SK-N-SH treated with all-trans-retinoic acid at 6 μM for 48 hours (cell line): ENCODE data around the gene DYNC1H1.

Experiments used
- ATAC-seq: fragments of 200-7000 bp; cut with Tn5 transposase; 3 replicates; pipeline ENCODE4 v1.9.1; 2020; ENCODE audit warnings: mild to moderate bottlenecking, moderate library complexity
- ARNTL ChIP-seq: fragments of 450-650 bp; formaldehyde crosslinking; IDR thresholded peaks from 2 replicates; pipeline ENCODE4 v1.5.0; 2020; ENCODE audit warnings: low read depth, mild to moderate bottlenecking, moderate library complexity, borderline replicate concordance
- BACH2 ChIP-seq: fragments of 250-450 bp; sonication (Bioruptor Pico); IDR thresholded peaks from 2 replicates; pipeline ENCODE4 v1.9.0; 2021; ENCODE audit warnings: mild to moderate bottlenecking, borderline replicate concordance
- CSDC2 ChIP-seq: fragments of 250-450 bp; sonication (Bioruptor Pico); IDR thresholded peaks from 2 replicates; pipeline ENCODE4 v1.5.0; 2020; ENCODE audit warnings: mild to moderate bottlenecking, moderate library complexity
- ESRRG ChIP-seq: fragments of 250-450 bp; sonication (Bioruptor Pico); IDR thresholded peaks from 2 replicates; pipeline ENCODE4 v1.6.1; 2021; ENCODE audit warnings: mild to moderate bottlenecking
- ISL1 ChIP-seq: fragments of 250-450 bp; sonication (Bioruptor Pico); IDR thresholded peaks from 2 replicates; pipeline ENCODE4 v2.1.2; 2022; ENCODE audit warnings: mild to moderate bottlenecking, moderate library complexity
- OSR1 ChIP-seq: fragments of 250-450 bp; sonication (Bioruptor Pico); IDR thresholded peaks from 2 replicates; pipeline ENCODE4 v1.8.0; 2022; ENCODE audit warnings: moderate library complexity, mild to moderate bottlenecking, inconsistent platforms
- PPARA ChIP-seq: fragments of 250-450 bp; sonication (Bioruptor Pico); IDR thresholded peaks from 2 replicates; pipeline ENCODE4 v1.5.0; 2020; ENCODE audit warnings: mild to moderate bottlenecking, borderline replicate concordance
- RARB ChIP-seq: fragments of 250-450 bp; sonication (Bioruptor Pico); IDR thresholded peaks from 2 replicates; pipeline ENCODE4 v1.8.0; 2021; ENCODE audit warnings: mild to moderate bottlenecking, moderate library complexity
- SNAI2 ChIP-seq: fragments of 250-450 bp; sonication (Bioruptor Pico); IDR thresholded peaks from 2 replicates; pipeline ENCODE4 v1.5.0; 2020; ENCODE audit warnings: mild to moderate bottlenecking, moderate library complexity
- TCF4 ChIP-seq: fragments of 250-450 bp; sonication (Bioruptor Pico); IDR thresholded peaks from 2 replicates; pipeline ENCODE4 v1.8.0; 2021; ENCODE audit warnings: mild to moderate bottlenecking, moderate library complexity, borderline replicate concordance
- ZC3H10 ChIP-seq: fragments of 250-450 bp; sonication (Bioruptor Pico); IDR thresholded peaks from 2 replicates; pipeline ENCODE4 v1.5.1; 2021; ENCODE audit warnings: mild to moderate bottlenecking, moderate library complexity
- ZFP3 ChIP-seq: fragments of 250-450 bp; sonication (Bioruptor Pico); IDR thresholded peaks from 2 replicates; pipeline ENCODE4 v1.5.0; 2020; ENCODE audit warnings: mild to moderate bottlenecking, moderate library complexity
- ZFP30 ChIP-seq: fragments of 450-650 bp; formaldehyde crosslinking; IDR thresholded peaks from 2 replicates; pipeline ENCODE4 v1.5.0; 2022; ENCODE audit warnings: mild to moderate bottlenecking, moderate library complexity
- ZNF565 ChIP-seq: fragments of 450-650 bp; formaldehyde crosslinking; conservative IDR thresholded peaks from 2 replicates; pipeline ENCODE4 v1.5.0; 2020; ENCODE audit warnings: low read depth, mild to moderate bottlenecking, moderate library complexity
- ZNF8 ChIP-seq: fragments of 450-650 bp; formaldehyde crosslinking; IDR thresholded peaks from 2 replicates; pipeline ENCODE4 v1.5.0; 2020; ENCODE audit warnings: mild to moderate bottlenecking, moderate library complexity
- TF ChIP-seq, protein P1 (sequence below): fragments of 250-450 bp; sonication (Bioruptor Pico); IDR thresholded peaks from 2 replicates; pipeline ENCODE4 v1.5.1; 2020; ENCODE audit warnings: low read depth, mild to moderate bottlenecking, moderate library complexity
- TF ChIP-seq, protein P2 (sequence below): fragments of 250-450 bp; sonication (Bioruptor Pico); IDR thresholded peaks from 2 replicates; pipeline ENCODE4 v1.5.0; 2020; ENCODE audit warnings: mild to moderate bottlenecking, moderate library complexity
- TF ChIP-seq, protein P3 (sequence below): fragments of 250-450 bp; sonication (Bioruptor Pico); IDR thresholded peaks from 2 replicates; pipeline ENCODE4 v1.8.0; 2021; ENCODE audit warnings: low read depth, mild to moderate bottlenecking, moderate library complexity, borderline replicate concordance
- TF ChIP-seq, protein P4 (sequence below): fragments of 250-450 bp; sonication (Bioruptor Pico); IDR thresholded peaks from 2 replicates; pipeline ENCODE4 v1.8.0; 2020; ENCODE audit warnings: mild to moderate bottlenecking, moderate library complexity, borderline replicate concordance

The DYNC1H1 gene

DNA sequence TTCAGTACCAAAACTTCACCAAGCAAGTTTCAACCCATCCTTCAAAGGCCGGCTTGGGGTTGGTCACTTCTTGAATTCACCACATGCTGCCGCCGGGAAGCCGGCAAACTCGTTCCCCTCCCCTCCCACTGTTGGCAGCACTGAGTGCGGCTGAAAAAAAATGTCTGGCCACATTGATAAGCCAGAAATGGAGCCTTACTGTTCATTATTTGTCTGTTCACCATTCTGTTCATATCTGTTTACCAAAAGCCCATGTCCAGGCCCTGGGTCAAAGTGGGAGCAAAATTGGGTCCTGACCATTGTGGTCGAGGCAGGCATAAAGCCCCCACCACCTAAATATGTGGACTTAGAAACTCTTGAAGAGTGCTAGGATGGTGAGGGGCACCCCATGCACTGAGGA, 129.7 kb downstream of the DYNC1H1 start:
- TF ChIP-seq ARNTL (CRISPR knock-in tag) (no peak), ESRRG (CRISPR knock-in tag) (no peak), PPARA (CRISPR knock-in tag) (no peak), TCF4 (CRISPR knock-in tag) (no peak)
- TF ChIP-seq, protein P1, sequence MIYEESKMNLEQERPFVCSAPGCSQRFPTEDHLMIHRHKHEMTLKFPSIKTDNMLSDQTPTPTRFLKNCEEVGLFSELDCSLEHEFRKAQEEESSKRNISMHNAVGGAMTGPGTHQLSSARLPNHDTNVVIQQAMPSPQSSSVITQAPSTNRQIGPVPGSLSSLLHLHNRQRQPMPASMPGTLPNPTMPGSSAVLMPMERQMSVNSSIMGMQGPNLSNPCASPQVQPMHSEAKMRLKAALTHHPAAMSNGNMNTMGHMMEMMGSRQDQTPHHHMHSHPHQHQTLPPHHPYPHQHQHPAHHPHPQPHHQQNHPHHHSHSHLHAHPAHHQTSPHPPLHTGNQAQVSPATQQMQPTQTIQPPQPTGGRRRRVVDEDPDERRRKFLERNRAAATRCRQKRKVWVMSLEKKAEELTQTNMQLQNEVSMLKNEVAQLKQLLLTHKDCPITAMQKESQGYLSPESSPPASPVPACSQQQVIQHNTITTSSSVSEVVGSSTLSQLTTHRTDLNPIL (CRISPR knock-in tag), result no peak
- TF ChIP-seq, protein P2, sequence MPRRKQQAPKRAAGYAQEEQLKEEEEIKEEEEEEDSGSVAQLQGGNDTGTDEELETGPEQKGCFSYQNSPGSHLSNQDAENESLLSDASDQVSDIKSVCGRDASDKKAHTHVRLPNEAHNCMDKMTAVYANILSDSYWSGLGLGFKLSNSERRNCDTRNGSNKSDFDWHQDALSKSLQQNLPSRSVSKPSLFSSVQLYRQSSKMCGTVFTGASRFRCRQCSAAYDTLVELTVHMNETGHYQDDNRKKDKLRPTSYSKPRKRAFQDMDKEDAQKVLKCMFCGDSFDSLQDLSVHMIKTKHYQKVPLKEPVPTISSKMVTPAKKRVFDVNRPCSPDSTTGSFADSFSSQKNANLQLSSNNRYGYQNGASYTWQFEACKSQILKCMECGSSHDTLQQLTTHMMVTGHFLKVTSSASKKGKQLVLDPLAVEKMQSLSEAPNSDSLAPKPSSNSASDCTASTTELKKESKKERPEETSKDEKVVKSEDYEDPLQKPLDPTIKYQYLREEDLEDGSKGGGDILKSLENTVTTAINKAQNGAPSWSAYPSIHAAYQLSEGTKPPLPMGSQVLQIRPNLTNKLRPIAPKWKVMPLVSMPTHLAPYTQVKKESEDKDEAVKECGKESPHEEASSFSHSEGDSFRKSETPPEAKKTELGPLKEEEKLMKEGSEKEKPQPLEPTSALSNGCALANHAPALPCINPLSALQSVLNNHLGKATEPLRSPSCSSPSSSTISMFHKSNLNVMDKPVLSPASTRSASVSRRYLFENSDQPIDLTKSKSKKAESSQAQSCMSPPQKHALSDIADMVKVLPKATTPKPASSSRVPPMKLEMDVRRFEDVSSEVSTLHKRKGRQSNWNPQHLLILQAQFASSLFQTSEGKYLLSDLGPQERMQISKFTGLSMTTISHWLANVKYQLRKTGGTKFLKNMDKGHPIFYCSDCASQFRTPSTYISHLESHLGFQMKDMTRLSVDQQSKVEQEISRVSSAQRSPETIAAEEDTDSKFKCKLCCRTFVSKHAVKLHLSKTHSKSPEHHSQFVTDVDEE (CRISPR knock-in tag), result no peak

DNA sequence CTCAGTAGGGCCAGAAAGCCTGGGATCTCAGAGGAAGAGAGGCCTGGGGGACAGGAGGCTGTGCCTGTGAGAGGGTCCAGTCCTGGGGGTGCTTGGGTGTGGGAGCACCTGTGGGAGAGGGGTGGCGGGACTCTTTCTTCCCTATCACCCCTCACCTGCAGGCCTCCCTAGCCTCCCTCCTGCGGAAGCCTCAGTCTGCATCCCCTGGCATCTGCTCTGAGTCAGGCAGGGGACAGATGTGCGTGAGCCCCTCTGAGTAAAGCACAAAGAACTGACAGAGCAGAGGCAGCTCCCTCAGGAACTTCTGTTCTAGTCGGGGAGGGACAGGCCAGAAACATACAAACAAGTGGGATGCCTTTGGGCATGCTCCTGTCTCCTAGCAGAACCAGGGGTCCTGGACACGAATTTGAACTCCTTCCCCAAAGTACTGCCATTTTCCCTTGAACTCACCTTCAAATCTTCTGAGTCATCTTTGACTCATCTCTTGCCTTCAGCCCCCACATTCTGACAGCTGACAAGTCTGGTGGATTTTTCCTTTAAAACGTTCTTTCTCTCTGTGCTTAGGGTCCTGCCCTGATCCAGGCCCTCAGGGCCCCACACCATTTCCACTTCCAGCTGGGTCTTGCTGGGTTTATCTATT, 131.0 kb downstream of the DYNC1H1 start:
- ATAC-seq, result no peak; the same call in 1 of the 3 replicates
- no peak for TF ChIP-seq SNAI2 (CRISPR knock-in tag)
- no peak for TF ChIP-seq BACH2
- TF ChIP-seq, protein P3, sequence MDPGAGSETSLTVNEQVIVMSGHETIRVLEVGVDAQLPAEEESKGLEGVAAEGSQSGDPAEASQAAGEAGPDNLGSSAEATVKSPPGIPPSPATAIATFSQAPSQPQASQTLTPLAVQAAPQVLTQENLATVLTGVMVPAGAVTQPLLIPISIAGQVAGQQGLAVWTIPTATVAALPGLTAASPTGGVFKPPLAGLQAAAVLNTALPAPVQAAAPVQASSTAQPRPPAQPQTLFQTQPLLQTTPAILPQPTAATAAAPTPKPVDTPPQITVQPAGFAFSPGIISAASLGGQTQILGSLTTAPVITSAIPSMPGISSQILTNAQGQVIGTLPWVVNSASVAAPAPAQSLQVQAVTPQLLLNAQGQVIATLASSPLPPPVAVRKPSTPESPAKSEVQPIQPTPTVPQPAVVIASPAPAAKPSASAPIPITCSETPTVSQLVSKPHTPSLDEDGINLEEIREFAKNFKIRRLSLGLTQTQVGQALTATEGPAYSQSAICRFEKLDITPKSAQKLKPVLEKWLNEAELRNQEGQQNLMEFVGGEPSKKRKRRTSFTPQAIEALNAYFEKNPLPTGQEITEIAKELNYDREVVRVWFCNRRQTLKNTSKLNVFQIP (CRISPR knock-in tag), result no peak
- TF ChIP-seq ISL1, result no peak
- no peak for TF ChIP-seq ZC3H10 (CRISPR knock-in tag)
- no peak for TF ChIP-seq ZFP3
- TF ChIP-seq RARB, result no peak
- TF ChIP-seq CSDC2, result no peak
- no peak for TF ChIP-seq ARNTL (CRISPR knock-in tag)
- TF ChIP-seq, protein P2 (CRISPR knock-in tag), result no peak
- no peak for TF ChIP-seq ESRRG (CRISPR knock-in tag)
- TF ChIP-seq ZNF565, result no peak
- TF ChIP-seq, protein P4, sequence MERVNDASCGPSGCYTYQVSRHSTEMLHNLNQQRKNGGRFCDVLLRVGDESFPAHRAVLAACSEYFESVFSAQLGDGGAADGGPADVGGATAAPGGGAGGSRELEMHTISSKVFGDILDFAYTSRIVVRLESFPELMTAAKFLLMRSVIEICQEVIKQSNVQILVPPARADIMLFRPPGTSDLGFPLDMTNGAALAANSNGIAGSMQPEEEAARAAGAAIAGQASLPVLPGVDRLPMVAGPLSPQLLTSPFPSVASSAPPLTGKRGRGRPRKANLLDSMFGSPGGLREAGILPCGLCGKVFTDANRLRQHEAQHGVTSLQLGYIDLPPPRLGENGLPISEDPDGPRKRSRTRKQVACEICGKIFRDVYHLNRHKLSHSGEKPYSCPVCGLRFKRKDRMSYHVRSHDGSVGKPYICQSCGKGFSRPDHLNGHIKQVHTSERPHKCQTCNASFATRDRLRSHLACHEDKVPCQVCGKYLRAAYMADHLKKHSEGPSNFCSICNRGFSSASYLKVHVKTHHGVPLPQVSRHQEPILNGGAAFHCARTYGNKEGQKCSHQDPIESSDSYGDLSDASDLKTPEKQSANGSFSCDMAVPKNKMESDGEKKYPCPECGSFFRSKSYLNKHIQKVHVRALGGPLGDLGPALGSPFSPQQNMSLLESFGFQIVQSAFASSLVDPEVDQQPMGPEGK (CRISPR knock-in tag), result no peak
- TF ChIP-seq ZNF8 (CRISPR knock-in tag), result no peak
- no peak for TF ChIP-seq OSR1 (CRISPR knock-in tag)

More for the DNA sequence above, 129.7 kb downstream of the DYNC1H1 start:
- no peak for ATAC-seq

DNA sequence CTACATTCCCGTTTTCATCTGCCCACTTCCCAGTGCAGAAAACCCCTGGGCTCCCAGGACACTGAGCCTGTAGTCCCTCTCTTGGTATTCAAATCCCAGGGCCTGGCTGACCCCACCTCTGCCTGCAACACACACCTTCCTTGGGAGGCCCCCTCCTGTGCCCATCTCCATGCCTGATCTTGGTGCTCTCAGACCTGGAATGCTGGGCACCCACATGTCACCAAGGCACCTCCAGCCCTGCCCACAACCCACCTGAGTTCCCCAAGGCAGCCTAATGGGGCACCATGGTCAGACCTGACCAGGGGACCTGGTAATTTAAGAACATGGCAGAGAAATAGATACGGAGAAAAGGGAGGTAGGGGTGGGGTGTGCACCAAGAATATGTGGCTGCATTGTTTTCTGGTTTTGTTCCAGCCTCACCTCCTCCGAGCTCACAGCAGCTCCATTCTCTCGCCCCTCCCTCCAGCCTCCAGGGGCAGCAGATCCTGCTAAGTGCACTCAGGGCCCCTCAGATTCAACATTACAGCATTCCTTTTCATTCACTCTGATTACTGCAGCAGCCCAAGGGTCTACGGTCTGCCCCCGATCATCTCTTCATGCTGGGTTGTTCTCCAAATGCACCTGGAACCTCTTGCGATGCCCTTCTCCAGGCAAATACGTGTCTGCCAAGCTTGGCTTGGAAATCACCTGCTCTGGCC, 131.6 kb downstream of the DYNC1H1 start:
- peak; percentile 61 for ATAC-seq
- TF ChIP-seq TCF4 (CRISPR knock-in tag), result no peak
- TF ChIP-seq ESRRG (CRISPR knock-in tag), result no peak
- no peak for TF ChIP-seq CSDC2
- TF ChIP-seq ARNTL (CRISPR knock-in tag), result no peak
- TF ChIP-seq, protein P2 (CRISPR knock-in tag), result no peak
- no peak for TF ChIP-seq ZFP30 (CRISPR knock-in tag)
- TF ChIP-seq BACH2, result no peak
- TF ChIP-seq ZC3H10 (CRISPR knock-in tag), result no peak
